GM19023 (cell line): Measurements from ENCODE around the gene KCNAB2.

ENCODE experiments used
- ATAC-seq: cut with Tn5 transposase; IDR thresholded peaks from one replicate; pipeline ENCODE4 v1.9.1; 2021; ENCODE audit warnings: mild to moderate bottlenecking, moderate library complexity; ENCODE audit not compliant: unreplicated experiment

Gene KCNAB2

DNA sequence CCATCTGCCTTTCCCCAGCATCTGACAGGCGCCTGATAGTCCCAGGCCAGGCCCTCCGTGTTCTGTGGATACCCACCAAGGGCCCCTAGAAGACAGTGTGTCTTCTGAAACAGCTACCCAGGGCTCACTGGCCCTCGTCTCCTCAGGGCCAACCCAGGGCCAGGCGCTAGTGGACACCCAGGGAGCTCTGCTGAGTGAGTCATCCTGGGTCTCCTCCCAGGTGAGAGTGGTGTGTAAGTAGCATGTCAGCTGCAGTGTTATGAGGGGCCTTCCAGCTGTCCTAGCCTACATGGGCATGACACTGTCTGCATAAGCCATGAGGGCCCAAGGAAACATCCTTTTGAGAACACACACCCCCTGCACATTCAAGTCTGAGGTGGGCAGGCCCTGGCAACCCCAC, 97.7 kb downstream of the KCNAB2 start:
- no peak for ATAC-seq

DNA sequence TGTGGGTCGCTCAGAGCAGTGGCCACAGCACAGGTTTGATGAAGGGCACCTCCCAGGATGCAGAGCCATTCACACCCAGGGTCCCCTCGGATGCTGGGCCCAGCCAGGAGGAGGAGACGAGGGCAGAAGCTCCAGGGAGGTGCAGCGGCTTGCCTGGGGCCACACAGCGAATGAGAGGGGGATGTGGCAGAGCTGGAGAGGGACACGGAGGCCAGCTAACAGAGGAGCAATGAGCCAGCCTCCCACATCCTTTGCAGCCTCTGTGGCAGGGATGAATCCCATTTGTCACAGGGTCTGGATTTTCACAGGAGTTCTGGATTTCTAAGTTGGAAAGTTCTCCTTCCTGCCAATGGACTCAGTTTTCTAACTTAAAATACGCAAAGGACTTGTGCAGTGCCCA, 98.5 kb downstream of the KCNAB2 start:
- ATAC-seq = no peak

DNA sequence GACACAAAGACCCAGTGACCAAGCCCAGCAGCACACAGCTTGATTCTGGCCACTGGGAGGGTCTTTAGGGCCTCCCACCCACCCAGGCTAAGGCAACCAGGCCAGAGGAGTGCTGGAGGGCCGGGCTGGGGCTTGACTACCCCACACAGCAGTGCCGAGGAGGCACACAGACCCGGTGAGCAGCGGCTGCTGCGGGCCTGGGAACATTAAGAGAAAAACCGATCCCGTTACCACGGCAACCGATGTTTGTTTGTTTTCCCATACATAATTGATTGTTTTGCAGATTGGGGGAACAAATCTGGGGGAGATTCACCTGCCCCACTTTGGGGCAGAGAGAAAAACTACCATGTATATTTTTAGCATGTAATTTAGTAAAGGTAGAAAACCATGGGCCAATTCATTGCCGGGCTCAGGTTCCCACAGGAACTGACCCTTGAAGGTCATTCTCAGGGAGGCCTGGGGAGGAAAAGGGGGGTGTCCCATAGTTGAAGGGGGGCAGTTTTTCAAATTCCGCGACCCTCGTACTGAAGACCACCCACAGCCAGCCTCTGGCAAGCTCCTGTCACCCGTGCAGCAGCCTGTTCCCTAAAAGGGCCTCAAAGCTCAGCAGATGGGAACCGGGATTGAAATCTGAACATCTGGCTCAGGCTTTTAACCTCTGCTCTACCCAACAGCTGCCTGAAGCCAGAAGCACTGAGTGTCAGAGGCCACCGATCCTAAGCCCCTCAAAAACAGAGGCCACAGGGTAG, 99.1 kb downstream of the KCNAB2 start:
- no peak for ATAC-seq

DNA sequence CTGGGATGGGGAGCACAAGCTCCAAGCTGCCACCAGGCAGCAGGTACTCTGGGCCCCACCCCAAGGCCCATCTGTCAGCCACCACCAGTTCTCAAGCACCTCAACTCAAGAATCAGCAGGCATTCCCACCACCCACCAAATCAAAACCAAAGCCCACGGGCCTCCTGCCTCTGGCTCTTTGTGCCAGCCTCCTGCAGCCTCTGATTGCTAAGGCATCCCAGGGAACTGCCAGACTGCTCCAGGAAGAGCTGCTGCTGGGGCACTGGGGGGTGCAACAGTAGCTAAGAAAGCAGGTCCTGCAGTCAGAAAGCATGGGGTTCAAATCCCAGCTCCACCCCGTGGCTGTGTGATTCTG, 99.7 kb downstream of the KCNAB2 start:
- ATAC-seq = no peak

DNA sequence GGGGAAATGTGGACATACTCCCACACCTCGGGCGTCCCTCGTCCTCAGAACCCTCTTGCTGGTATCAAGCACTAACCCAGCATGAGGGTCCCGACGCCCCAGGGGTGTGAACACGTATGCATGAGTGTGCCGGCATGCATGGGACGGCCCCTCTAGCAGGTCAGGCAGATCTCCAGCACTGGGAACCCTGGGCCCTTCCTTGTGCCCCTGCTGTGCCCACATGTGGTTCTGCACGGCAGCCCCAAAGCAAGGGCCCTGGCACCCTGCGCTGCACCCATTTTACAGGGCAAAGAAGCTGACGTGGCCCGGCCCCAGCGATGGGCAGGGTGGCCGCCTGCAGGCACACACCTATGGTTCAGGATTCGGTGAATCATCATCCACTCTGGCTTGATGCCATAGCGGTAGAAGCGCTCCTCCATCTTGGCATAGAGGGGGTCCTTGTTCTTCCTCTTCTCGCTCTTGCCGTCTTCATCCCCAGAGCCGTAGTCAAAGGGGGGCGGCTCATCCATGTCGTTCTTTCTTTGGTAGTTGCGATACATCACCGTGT, 100.2 kb downstream of the KCNAB2 start:
- ATAC-seq = no peak

DNA sequence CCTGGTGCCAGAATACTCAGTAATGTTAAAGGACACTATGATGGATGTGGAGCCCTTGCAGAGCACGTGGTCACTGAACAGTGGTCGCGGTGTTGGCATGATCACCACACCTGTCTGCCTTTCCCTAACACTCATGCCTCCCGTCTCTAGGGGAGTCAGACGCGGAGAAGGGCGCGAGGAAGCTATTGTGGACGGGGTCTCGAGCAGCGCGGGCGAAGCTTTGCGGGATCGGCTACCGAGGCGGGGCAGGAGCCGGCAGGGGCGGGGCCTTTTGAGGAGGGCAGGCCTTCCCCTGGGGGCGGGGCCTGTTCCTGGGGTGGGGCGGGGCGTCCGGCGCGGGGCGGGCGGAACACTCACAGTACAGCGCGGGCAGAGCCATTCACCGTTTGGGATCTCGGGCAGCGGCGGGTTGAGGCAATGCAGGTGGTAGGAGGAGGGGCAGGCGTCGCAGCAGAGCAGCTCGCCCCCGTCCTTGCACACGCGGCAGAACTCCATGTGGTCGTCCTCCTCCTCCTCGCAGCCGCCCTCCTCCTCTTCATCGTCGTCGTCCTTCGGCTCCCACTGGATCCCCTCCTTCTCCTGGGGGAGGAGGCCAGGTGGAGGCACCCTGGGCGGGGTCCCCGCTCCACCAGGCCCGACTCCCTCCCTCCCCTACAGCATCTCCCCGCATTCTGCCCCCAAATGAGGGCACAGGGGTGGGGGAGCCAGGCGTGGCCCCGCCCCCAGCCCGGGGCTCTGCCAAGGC, 103.0 kb downstream of the KCNAB2 start:
- no peak for ATAC-seq

DNA sequence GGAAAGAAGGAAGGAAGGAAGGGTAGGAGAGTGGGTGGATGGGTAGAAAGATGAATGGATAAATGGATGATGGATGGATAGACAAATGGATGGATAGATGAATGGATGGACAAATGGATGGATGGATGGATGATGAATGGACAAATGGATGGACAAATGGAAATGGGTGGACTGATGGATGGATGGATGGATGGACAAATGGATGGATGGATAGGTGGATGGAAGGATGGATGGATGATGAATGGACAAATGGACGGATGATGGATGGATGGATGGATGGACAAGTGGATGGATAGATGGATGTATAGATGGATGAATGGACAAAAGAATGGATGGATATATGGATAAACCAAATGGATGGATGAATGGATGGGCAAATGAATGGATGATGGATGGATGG, 103.9 kb downstream of the KCNAB2 start:
- no peak for ATAC-seq

DNA sequence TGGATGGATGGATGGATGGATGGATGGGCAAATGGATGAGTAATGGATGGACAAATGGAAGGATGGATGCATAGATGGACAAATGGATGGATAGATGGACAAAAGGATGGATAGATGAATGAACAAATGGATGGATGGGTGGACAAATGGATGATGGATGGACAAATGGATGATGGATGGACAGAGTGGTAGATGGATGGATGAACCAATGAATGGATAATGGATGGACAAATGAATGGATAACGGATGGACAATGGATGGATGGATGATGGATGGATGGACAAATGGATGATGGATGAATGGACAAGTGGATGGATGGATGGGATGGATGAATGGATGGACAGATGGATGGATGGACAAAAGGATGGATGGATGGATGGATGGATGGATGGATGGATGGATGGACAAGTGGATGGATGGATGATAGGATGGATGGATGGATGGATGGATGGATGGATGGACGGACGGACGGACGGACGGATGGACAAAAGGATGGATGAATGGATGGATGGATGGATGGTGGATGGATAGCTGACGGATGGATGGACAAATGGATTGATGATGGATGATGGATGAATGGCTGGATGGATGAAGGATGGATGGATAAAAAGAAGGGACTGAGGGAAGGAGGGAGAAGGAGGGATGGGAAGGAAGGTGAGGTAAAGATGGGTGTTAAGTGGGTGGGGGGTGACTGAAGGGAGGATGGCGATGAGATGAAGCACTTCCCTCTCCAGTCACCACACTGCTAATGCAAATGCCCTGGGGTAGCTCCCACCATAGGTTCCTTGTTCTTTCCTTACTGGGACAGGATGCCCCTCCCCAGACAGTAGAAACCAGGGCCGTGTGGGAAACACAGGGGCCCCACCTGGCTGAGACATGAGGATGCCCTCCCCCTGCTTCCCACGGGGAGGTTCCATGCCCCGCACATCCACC, 104.6 kb downstream of the KCNAB2 start:
- no peak for ATAC-seq
